GM12878 (cell line): ENCODE results near the gene ATP10A. TPM values are rescaled to one million over a fixed set of nuclear protein-coding genes. Genes with fewer than 3 reads are reported as not detected.

Experiments used
- ATAC-seq: fragments of 200-7000 bp; cut with Tn5 transposase; 3 replicates; pipeline ENCODE4 v1.9.1; 2020; ENCODE audit warnings: mild to moderate bottlenecking, moderate library complexity
- BruUV-seq: library from RNA; stranded (reverse); fragments of 400-500 nt; replicated peaks from 2 replicates; lab custom pipeline; 2021; lab: Mats Ljungman, UMichigan
- CTCF ChIA-PET: fragments of 300-600 bp; sonication (Branson Sonifier 250); formaldehyde crosslinking; extraction: SDS; loops from one replicate; lab custom pipeline; 2021; ENCODE audit warnings: inconsistent platforms; lab: Yijun Ruan, JAX
- POLR2A ChIA-PET: fragments of 350-600 bp; formaldehyde crosslinking; extraction: SDS; loops from one replicate; lab custom pipeline; 2021; ENCODE audit warnings: inconsistent platforms; lab: Charles Lee
- RAD21 ChIA-PET: fragments of 300-600 bp; sonication (Branson Sonifier 250); formaldehyde crosslinking; loops from one replicate; lab custom pipeline; 2023; ENCODE audit warnings: antibody characterized with exemption; ENCODE audit not compliant: unreplicated experiment; lab: Charles Lee
- SMC1A ChIA-PET: fragments of 300-600 bp; sonication (Branson Sonifier 250); formaldehyde crosslinking; loops from one replicate; lab custom pipeline; 2023; ENCODE audit not compliant: unreplicated experiment, uncharacterized antibody; lab: Charles Lee
- DNase-seq: peaks from one replicate; pipeline ENCODE4 v3.0.0-alpha.2; 2011; ENCODE audit warnings: low read depth, low spot score
- FAIRE-seq: peaks from 3 replicates; lab custom pipeline; 2011; peaks lifted over from hg19 to GRCh38; lab: Jason Lieb, UNC
- H2AFZ ChIP-seq: 2 replicates; pipeline ENCODE4 v1.6.0; 2011; ENCODE audit warnings: low read depth, low read length, control low read depth; ENCODE audit not compliant: control insufficient read depth
- H3K27ac ChIP-seq: 2 replicates; pipeline ENCODE4 v1.5.1; 2011; ENCODE audit warnings: control low read depth; ENCODE audit not compliant: control insufficient read depth, insufficient read depth
- H3K27me3 ChIP-seq, 2 experiments: replicated peaks in 1 of 2; 2 replicates each; pipeline versions ENCODE4 v1.6.0 to v1.6.1; 2011; ENCODE audit warnings: low read length in 1 of 2; ENCODE audit not compliant: control insufficient read depth in 2 of 2, insufficient read depth in 2 of 2
- H3K36me3 ChIP-seq, 2 experiments: 2 replicates each; pipeline ENCODE4 v1.5.1; 2011; ENCODE audit warnings: low read length in 1 of 2; ENCODE audit not compliant: control insufficient read depth in 2 of 2, insufficient read depth in 2 of 2
- H3K4me1 ChIP-seq: 2 replicates; pipeline ENCODE4 v1.6.1; 2011; ENCODE audit warnings: mild to moderate bottlenecking, low read length, moderate library complexity, mixed read lengths; ENCODE audit not compliant: control insufficient read depth, insufficient read depth
- H3K4me2 ChIP-seq: 2 replicates; pipeline ENCODE4 v1.6.0; 2011; ENCODE audit warnings: control low read depth; ENCODE audit not compliant: control insufficient read depth, insufficient read depth
- H3K4me3 ChIP-seq: fragments of 200-600 bp; sonication (generic); 2 replicates; pipeline ENCODE4 v1.5.1; 2016
- H3K79me2 ChIP-seq: 2 replicates; pipeline ENCODE4 v1.6.0; 2011; ENCODE audit warnings: low read length; ENCODE audit not compliant: control insufficient read depth, insufficient read depth
- H3K9ac ChIP-seq: 2 replicates; pipeline ENCODE4 v1.8.0; 2011; ENCODE audit warnings: low read length, control low read depth, mixed read lengths; ENCODE audit not compliant: control insufficient read depth, insufficient read depth
- H3K9me3 ChIP-seq: replicated peaks from 3 replicates; pipeline ENCODE4 v1.5.1; 2011; ENCODE audit warnings: mild to moderate bottlenecking, low read length; ENCODE audit not compliant: control insufficient read depth, insufficient read depth
- H4K20me1 ChIP-seq: 2 replicates; pipeline ENCODE4 v1.6.0; 2011; ENCODE audit not compliant: control insufficient read depth, insufficient read depth
- ASH2L ChIP-seq: fragments of 300-600, 200-600 bp; sonication (generic); IDR thresholded peaks from 2 replicates; pipeline ENCODE4 v1.6.1; 2017; ENCODE audit warnings: low read depth, mild to moderate bottlenecking, borderline replicate concordance
- CBX3 ChIP-seq: fragments of 200-600 bp; sonication (generic); IDR thresholded peaks from 2 replicates; pipeline ENCODE4 v1.6.1; 2016; ENCODE audit warnings: low read depth, borderline replicate concordance
- HDAC6 ChIP-seq: fragments of 200-600 bp; sonication (generic); IDR thresholded peaks from one replicate; pipeline ENCODE4 v1.8.0; 2017; ENCODE audit warnings: antibody characterized with exemption; ENCODE audit not compliant: unreplicated experiment
- IRF5 ChIP-seq: fragments of 450-650 bp; IDR thresholded peaks from 2 replicates; pipeline ENCODE4 v1.6.1; 2017; ENCODE audit warnings: borderline replicate concordance
- JUND ChIP-seq: IDR thresholded peaks from 2 replicates; pipeline ENCODE4 v1.6.1; 2012; ENCODE audit warnings: low read depth, mild to moderate bottlenecking, low read length, improper control_type of control experiment, moderate library complexity
- MEF2A ChIP-seq: IDR thresholded peaks from 2 replicates; pipeline ENCODE4 v1.6.1; 2011; ENCODE audit warnings: low read depth, mild to moderate bottlenecking, low read length, moderate library complexity; ENCODE audit not compliant: insufficient read depth
- MYB ChIP-seq: fragments of 150-350 bp; IDR thresholded peaks from 2 replicates; pipeline ENCODE4 v1.6.1; 2014; ENCODE audit warnings: mild to moderate bottlenecking, low read depth, low read length, borderline replicate concordance
- PAX8 ChIP-seq: fragments of 450-650 bp; IDR thresholded peaks from 2 replicates; pipeline ENCODE4 v1.6.1; 2017; ENCODE audit warnings: mild to moderate bottlenecking, moderate library complexity
- RCOR1 ChIP-seq: conservative IDR thresholded peaks from 2 replicates; pipeline ENCODE4 v1.6.1; 2012; ENCODE audit warnings: low read depth, low read length, improper control_type of control experiment
- SP1 ChIP-seq: IDR thresholded peaks from one replicate; pipeline ENCODE4 v1.6.1; 2011; ENCODE audit warnings: low read depth, low read length
- SREBF1 ChIP-seq: IDR thresholded peaks from 2 replicates; pipeline ENCODE4 v1.6.1; 2012; ENCODE audit warnings: mild to moderate bottlenecking, low read length
- SREBF2 ChIP-seq: IDR thresholded peaks from 2 replicates; pipeline ENCODE4 v1.6.1; 2012; ENCODE audit warnings: mild to moderate bottlenecking, low read length
- SRF ChIP-seq, 2 experiments: IDR thresholded peaks; 2 replicates each; pipeline ENCODE4 v1.6.1; 2011; ENCODE audit warnings: low read depth in 2 of 2, low read length in 2 of 2, mild to moderate bottlenecking in 1 of 2, moderate library complexity in 1 of 2
- STAT1 ChIP-seq: fragments of 450-650 bp; conservative IDR thresholded peaks from 2 replicates; pipeline ENCODE4 v1.6.1; 2014; ENCODE audit warnings: antibody characterized with exemption, mild to moderate bottlenecking
- SUPT20H ChIP-seq: IDR thresholded peaks from 2 replicates; pipeline ENCODE4 v1.6.1; 2011; ENCODE audit warnings: low read depth, mild to moderate bottlenecking, low read length, moderate library complexity, borderline replicate concordance; ENCODE audit not compliant: control insufficient read depth
- ZBED1 ChIP-seq: IDR thresholded peaks from 2 replicates; pipeline ENCODE4 v1.6.1; 2016; ENCODE audit warnings: borderline replicate concordance
- WGBS: methylation state at CpG from one replicate; pipeline ENCODE4 v1.1.6; 2016; ENCODE audit warnings: low lambda C conversion rate; ENCODE audit not compliant: insufficient replicate concordance, insufficient coverage; ENCODE audit errors: missing lambda C conversion rate; 5-methylcytosine and 5-hydroxymethylcytosine counted together
- in situ Hi-C: fragments of 300-500 bp; cut with MboI; formaldehyde crosslinking; loops from 9 replicates; pipeline ENCODE4 v1.14.3; 2018; ENCODE audit warnings: mixed read lengths
- intact Hi-C: fragments of 100-400 bp; cut with micrococcal nuclease; formaldehyde crosslinking; loops from one replicate; pipeline ENCODE4 v1.14.2; 2022; ENCODE audit not compliant: unreplicated experiment
- polyA plus RNA-seq, 11 experiments: library from polyadenylated mRNA; depleted of rRNA in 4 of 11; unstranded in 6 of 11; stranded (reverse) in 5 of 11; fragments of >200 nt; fragmentation: Nextera tagmentation in 4 of 11; fragmentation: Illumina TruSeq in 1 of 11; extraction: Ambion mirVana in 4 of 11; extraction: Trizol in 1 of 11; gene quantifications; 1 replicate in 1 of 11; 2 replicates in 10 of 11; pipeline versions ENCODE4 v1.2.1 to v1.2.3, GENCODE V29; 2011 to 2016; ENCODE audit warnings: inconsistent platforms in 2 of 11, missing spikeins in 2 of 11, low read depth in 1 of 11
- total RNA-seq, 4 experiments: library from RNA; depleted of rRNA in 3 of 4; stranded (reverse); fragments of >200 nt in 3 of 4; fragmentation: Illumina TruSeq in 1 of 4; extraction: Trizol in 1 of 4; gene quantifications; 2 replicates each; pipeline versions ENCODE4 v1.2.1 to v1.2.3, GENCODE V29; 2013 to 2021
- TF ChIP-seq, protein P1 (sequence below): IDR thresholded peaks from 2 replicates; pipeline ENCODE4 v1.6.1; 2011; ENCODE audit warnings: borderline replicate concordance, low read depth, mild to moderate bottlenecking, moderate library complexity, mixed read lengths, low read length; ENCODE audit not compliant: insufficient read depth; ENCODE audit errors: extremely low read length

ATP10A gene
- total and polyA plus RNA-seq, 10 of the 15 experiments (the other 5 are each of a cell fraction or from before 2014, with no cell fraction given) = 0.04 to 1.5 (median 0.31) TPM; not detected in 2

- TF ChIP-seq SP1 = no peak
These were observed 149.2 kb downstream of the ATP10A start (continued) for GRCh38 chr15:25713736-25714537.

- H3K27me3 ChIP-seq = no peaks in the 10 kb centered on the region
- no peak overlapping the region for H3K4me3 ChIP-seq
- H4K20me1 ChIP-seq = no peaks in the 10 kb centered on the region
- ChIA-PET CTCF (no interaction called here), POLR2A (no interaction called here), RAD21 (no interaction called here), SMC1A (no interaction called here)
- BruUV-seq = no TSS peak
- TF ChIP-seq ASH2L (no peak), MYB (no peak), IRF5 (no peak), ZBED1 (no peak), SRF (IDR thresholded peaks at IDR 0.05; ENCODE audit: low read depth in 2 of 2, low read length in 2 of 2) (no peak), STAT1 (no peak), PAX8 (no peak), MEF2A (no peak), RCOR1 (no peak), SREBF2 (no peak), CBX3 (no peak), JUND (no peak), HDAC6 (no peak), SUPT20H (no peak), SREBF1 (no peak)
- TF ChIP-seq, protein P1, sequence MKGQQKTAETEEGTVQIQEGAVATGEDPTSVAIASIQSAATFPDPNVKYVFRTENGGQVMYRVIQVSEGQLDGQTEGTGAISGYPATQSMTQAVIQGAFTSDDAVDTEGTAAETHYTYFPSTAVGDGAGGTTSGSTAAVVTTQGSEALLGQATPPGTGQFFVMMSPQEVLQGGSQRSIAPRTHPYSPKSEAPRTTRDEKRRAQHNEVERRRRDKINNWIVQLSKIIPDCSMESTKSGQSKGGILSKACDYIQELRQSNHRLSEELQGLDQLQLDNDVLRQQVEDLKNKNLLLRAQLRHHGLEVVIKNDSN = no peak
- no peaks in the 10 kb centered on the region for H3K79me2 ChIP-seq
- no peaks in the 10 kb centered on the region; the same call in 2 of the 3 replicates for H3K9me3 ChIP-seq
- WGBS = 10% methylated on average over 5 of the region's 5 CpGs
- FAIRE-seq (no peak), ATAC-seq (no peak), DNase-seq (no peak)
- H3K27ac ChIP-seq = no peak overlapping the region
- no peaks in the 10 kb centered on the region for H3K36me3 ChIP-seq
- H3K4me1 ChIP-seq = no peaks in the 10 kb centered on the region
- in situ Hi-C loops = loop anchor here (10.0 kb wide), 2 partner anchors 208 to 232 kb away; no protein-coding TSS in a partner anchor
- no peak overlapping the region for H3K4me2 ChIP-seq
- H3K9ac ChIP-seq = no peak overlapping the region
- intact Hi-C loops = no loop called here
- no peak overlapping the region for H2AFZ ChIP-seq
These were observed 150.2 kb downstream of the ATP10A start for GRCh38 chr15:25712961-25713355.
